Eye (tissue), 1 donor: ENCODE measurements around the gene PPP6R2.
A peak's percentile ranks its signal among the peaks of the same experiment; 100 is the strongest.
"Not testable (repeated sequence)": the region's sequence is repeated elsewhere in the genome, so short reads cannot be mapped to it uniquely, and the experiment has no call there.

ENCODE experiments used
- DNase-seq: peaks from one replicate; pipeline ENCODE4 v3.0.0-alpha.2; 2015

PPP6R2 gene

GRCh38 chr22:50318698-50319411, 24.3 kb upstream of the PPP6R2 start:
- DNase-seq: no peak

GRCh38 chr22:50319503-50319951, 23.6 kb upstream of the PPP6R2 start:
- no peak for DNase-seq

- no peak for DNase-seq
Measured at GRCh38 chr22:50320116-50320515, 23.0 kb upstream of the PPP6R2 start.

DNA sequence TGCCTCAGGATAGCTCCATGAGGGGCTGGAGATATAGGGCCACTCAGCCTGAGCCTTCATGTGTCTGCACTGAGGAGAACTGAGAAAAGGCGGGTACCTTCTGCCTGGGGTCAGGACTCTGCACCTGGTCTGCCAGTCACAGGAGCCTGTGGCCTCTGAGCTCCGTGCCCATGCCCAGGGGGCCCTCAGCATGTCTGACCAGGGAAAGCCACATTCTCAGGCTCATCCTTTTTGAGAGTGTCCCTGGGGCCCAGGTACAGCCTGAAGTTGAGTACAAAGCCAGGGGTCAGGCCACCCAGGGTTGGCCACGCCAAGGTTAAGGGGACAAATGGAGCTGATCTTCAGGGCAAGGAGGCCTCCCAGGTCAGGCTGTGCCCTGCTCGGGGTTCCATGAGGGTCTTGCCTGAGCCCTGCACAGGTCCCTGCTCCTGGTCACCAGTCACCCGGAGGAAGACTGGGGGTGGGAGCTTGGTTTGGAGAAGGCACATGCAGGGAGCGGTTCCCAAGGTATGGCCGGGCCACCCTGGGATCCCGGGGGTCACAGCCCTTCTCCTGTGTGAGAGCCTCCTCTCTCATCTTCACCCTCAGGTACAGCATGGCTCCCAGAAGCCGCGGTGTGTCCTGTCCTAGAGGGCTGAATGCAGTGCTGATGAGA, 22.3 kb upstream of the PPP6R2 start:
- no peak for DNase-seq

GRCh38 chr22:50322382-50323104, 20.6 kb upstream of the PPP6R2 start:
- DNase-seq: not testable (repeated sequence)

DNA sequence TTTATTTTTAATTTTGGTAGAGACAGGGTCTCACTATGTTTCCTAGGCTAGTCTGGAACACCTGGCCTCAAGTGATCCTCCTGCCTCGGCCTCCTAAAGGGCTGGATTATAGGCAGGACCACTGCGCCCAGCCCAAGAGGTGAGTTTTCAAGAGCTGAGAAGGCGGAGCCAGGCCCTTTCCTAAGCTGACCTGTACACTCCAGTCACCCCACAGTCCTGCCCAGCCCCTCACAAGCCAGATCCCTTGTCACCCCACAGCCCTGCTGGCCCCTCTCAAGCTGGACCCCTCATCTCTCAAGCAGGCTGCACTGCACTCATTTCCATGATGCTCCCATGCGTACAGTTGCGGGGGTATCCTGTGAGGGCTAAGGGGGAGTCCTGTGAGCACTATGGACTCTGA, 19.2 kb upstream of the PPP6R2 start:
- DNase-seq: no peak

DNA sequence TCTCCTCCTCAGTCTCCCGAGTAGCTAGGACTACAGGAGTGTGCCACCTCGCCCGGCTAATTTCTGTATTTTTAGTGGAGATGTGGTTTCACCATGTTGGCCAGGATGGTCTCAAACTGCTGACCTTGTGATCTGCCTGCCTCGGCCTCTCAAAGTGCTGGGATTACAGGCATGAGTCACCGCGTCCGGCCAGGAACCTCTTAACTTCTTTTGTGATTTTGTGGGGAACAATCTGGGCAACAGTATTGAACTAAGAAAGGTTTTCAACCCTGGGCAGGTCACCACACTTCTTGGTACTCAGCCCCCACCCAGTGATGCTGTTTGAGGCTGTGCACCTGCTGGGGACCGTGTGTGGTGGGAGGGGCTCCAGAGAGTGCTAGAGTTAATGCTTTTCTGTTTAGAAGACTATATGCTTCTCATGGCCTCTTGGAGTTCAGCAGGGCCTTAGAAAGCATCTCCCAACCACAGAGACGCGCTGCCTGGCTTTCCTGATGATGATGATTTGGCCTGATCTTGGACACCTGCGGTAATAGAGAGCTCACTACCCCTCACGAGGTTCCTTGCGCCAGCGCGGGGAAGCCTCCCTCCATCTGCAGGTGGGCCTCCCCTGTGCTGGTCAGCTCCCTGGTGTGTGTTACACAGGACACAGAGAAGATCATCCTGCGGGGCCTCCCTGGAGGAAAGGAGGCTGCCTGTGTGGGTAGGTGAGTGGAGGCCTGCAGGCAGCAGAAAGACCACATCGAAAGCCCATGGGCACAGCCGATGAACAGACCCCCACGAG, 17.5 kb upstream of the PPP6R2 start:
- no peak for DNase-seq

GRCh38 chr22:50326225-50326955, 16.7 kb upstream of the PPP6R2 start:
- no peak for DNase-seq

- DNase-seq: peak; percentile 92
Measured at GRCh38 chr22:50326956-50327710, 16.0 kb upstream of the PPP6R2 start, which contains the start of gene DENND6B. Gene DENND6B (minus strand): TSS chr22:50327012. CDS start chr22:50326988, 24 bp downstream.

DNA sequence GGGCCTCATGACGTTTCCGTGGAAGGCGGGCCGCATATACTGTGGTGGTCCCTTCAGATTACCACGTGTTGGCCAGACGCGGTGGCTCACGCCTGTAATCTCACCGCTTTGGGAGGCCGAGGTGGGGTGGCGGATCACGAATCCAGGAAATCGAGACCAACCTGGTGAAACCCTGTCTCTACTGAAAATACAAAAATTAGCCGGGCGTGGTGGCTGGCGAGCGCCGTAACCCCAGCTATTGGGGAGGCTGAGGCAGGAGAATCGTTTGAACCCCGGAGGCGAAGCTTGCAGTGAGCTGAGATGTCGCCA, 15.5 kb upstream of the PPP6R2 start:
- DNase-seq: no peak

- no peak for DNase-seq
Measured at GRCh38 chr22:50329236-50329635, 13.9 kb upstream of the PPP6R2 start.

- not testable (repeated sequence) for DNase-seq
Measured at GRCh38 chr22:50334433-50334832, 8.7 kb upstream of the PPP6R2 start.

- DNase-seq: no peak
Measured at GRCh38 chr22:50337262-50338041, 5.7 kb upstream of the PPP6R2 start.

DNA sequence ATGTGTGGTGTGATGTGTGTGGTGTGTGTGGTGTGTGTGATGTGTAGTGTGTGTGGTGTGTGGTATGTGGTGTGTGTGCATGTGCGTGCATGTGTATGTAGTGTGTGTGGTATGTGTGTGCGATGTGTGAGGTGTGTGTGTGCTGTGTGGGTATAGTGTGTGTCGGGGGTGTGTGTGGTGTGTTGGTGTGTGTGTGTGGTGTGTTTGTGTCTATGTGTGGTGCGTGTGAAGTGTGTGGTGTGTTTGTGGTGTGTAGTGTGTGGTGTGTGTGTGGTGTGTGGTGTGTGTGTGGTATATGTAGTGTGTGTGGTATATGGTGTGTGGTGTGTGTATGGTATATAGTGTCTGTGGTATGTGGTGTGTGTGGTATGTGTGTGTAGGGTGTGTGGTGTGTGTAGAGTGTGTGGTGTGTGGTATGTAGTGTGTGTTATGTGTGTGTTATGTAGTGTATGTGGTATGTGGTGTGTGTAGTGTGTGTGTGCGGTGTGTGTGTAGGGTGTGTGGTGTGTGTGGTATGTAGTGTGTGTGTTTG, 5.0 kb upstream of the PPP6R2 start:
- DNase-seq: no peak

DNA sequence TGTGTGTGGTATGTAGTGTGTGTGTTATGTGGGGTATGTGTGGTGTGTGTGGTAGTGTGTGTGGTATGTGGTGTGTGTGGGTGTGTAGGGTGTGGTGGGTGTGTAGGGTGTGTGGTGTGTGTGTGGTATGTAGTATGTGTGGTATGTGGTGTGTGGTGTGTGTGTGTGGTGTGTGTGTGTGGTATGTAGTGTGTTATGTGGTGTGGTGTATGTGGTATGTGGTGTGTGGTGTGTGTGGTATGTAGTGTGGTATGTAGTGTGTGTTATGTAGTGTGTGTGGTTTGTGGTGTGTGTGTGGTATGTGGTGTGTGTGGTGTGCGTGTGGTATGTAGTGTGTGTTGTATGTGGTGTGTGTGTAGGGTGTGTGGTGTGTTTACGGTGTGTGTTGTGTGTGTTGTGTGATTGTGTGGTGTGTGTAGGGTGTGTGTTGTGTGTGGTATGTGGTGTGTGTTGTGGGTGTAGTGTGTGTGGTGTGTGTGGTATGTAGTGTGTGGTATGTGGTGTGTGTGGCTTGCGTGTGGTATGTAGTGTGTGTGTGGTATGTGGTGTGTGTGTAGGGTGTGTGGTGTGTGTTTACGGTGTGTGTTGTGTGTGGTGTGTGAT, 4.2 kb upstream of the PPP6R2 start:
- no peak for DNase-seq

- DNase-seq: peak; percentile 14
Measured at GRCh38 chr22:50339945-50340879, 2.9 kb upstream of the PPP6R2 start.

DNA sequence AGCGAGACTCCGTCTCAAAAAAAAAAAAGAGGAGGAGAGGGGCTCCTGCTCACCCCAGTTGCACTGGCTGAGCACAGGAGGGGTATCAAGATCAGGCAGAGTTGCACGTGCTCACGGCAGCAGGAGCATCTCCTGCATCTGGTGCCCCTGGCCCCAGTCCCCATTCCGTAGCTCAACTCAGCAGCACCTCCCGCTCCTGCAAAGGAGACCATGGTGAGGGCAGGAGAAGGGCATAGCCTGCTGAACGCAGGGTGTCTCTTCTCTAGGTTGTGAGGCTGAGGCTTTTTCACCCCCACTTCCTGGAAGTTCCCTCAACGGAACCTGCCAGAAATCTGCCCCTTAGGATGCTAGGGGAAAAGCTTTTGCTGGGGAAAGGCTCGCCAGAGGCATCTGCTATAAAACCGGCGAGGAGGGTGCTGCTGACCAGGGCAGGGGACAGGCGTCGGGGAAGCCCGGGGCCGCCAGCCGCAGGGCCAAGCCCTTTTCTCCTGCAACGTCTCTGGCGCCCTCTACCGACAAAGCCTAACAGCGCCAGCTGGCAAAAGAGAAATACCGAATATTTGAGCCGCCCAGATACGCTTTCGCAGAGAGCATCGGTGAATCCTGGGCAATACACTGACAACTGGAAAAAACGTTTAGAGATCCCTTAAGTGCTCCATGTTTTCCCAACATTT, 1.0 kb upstream of the PPP6R2 start:
- peak; percentile 97 for DNase-seq

DNA sequence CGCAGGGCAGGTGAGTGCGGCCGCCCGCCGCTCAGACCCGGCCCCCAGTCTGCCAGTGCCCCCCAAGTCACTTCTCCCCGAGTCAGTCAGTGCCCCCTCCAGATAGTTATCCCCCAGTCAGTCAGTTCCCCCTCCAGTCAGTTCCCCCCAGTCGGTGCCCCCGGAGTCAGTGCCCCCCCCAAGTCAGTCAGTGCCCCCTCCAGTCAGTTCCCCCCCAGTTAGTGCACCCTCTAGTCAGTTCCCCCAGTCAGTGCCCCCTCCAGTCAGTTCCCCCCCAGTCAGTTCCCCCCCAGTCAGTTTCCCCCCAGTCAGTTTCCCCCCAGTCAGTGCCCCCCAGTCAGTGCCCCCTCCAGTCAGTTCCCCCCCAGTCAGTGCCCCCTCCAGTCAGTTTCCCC, 411 bp downstream of the PPP6R2 start:
- no peak for DNase-seq
